NOMO-1 treated with dmso at 0.1 percent for 144 hours (cell line): Measurements from ENCODE around the gene NHEJ1.

Experiments
- DNase-seq: peaks from one replicate; lab custom pipeline; 2025; ENCODE audit not compliant: unreplicated experiment; lab: John Stamatoyannopoulos, UW

NHEJ1 gene

GRCh38 chr2:219182331-219183150 lies 21.9 kb upstream of the NHEJ1 start:
- no peak for DNase-seq

GRCh38 chr2:219181531-219181930 lies 20.9 kb upstream of the NHEJ1 start:
- DNase-seq: no peak

GRCh38 chr2:219180961-219181360 lies 20.3 kb upstream of the NHEJ1 start:
- DNase-seq: no peak

- DNase-seq: no peak
Measured at GRCh38 chr2:219179601-219180465, 19.2 kb upstream of the NHEJ1 start.

GRCh38 chr2:219178377-219179175 lies 18.0 kb upstream of the NHEJ1 start:
- peak; percentile 15 for DNase-seq

- DNase-seq: peak; percentile 86
Measured at GRCh38 chr2:219177552-219178376, 17.1 kb upstream of the NHEJ1 start, which contains the start of gene RETREG2. Gene RETREG2, plus strand, starts transcription at chr2:219178275. Its CDS starts 78 bp downstream, at chr2:219178353.

GRCh38 chr2:219176818-219177551 lies 16.4 kb upstream of the NHEJ1 start, which contains the start of gene CNPPD1:
Gene CNPPD1, minus strand, starts transcription at chr2:219176925. Its CDS starts 97 bp downstream, at chr2:219176828.
- DNase-seq: peak; percentile 80

GRCh38 chr2:219175928-219176817 lies 15.6 kb upstream of the NHEJ1 start:
- DNase-seq: peak; percentile 27

- DNase-seq: no peak
Measured at GRCh38 chr2:219175486-219175885, 14.9 kb upstream of the NHEJ1 start.

- DNase-seq: no peak
Measured at GRCh38 chr2:219174801-219175200, 14.2 kb upstream of the NHEJ1 start.

- no peak for DNase-seq
Measured at GRCh38 chr2:219174146-219174545, 13.5 kb upstream of the NHEJ1 start.

- no peak for DNase-seq
Measured at GRCh38 chr2:219173176-219173575, 12.6 kb upstream of the NHEJ1 start.

- no peak for DNase-seq
Measured at GRCh38 chr2:219172231-219173154, 11.9 kb upstream of the NHEJ1 start.

GRCh38 chr2:219171231-219171651 lies 10.6 kb upstream of the NHEJ1 start:
- DNase-seq: no peak

GRCh38 chr2:219169930-219170654 lies 9.5 kb upstream of the NHEJ1 start, which contains the start of gene SLC23A3:
Gene SLC23A3, minus strand, starts transcription at chr2:219170029. Its CDS starts 45 bp downstream, at chr2:219169984.
- no peak for DNase-seq

- no peak for DNase-seq
Measured at GRCh38 chr2:219168932-219169331, 8.3 kb upstream of the NHEJ1 start.

- DNase-seq: no peak
Measured at GRCh38 chr2:219168526-219168925, 7.9 kb upstream of the NHEJ1 start.
